Ovary (tissue), 9 donors: Measurements from ENCODE around the gene THUMPD3. TPM values are rescaled to one million over a fixed set of nuclear protein-coding genes. Genes with fewer than 3 reads are reported as not detected.

ENCODE experiments used
- DNase-seq, 5 donors: peaks; one replicate each; pipeline ENCODE4 v3.0.0-alpha.2; 2019 to 2020
- H3K27ac ChIP-seq, 2 donors: fragments of 200-600 bp; one replicate each; pipeline versions ENCODE4 v1.5.1 to v1.8.0; 2019 to 2022
- H3K27me3 ChIP-seq: fragments of 200-600 bp; one replicate; pipeline ENCODE4 v1.8.0; 2022
- H3K36me3 ChIP-seq: fragments of 200-600 bp; sonication (generic); one replicate; pipeline ENCODE4 v1.5.1; 2019
- H3K4me1 ChIP-seq: one replicate; pipeline ENCODE4 v1.8.1; 2013; ENCODE audit warnings: mild to moderate bottlenecking, moderate library complexity; ENCODE audit not compliant: insufficient read depth
- H3K4me3 ChIP-seq: fragments of 200-600 bp; sonication (generic); one replicate; pipeline ENCODE4 v1.5.1; 2017
- H3K9me3 ChIP-seq, 2 donors: fragments of 200-600 bp in 1 of 2; sonication (generic) in 1 of 2; one replicate each; pipeline versions ENCODE4 v1.5.1 to v1.8.1; 2013 to 2019; ENCODE audit warnings: mild to moderate bottlenecking in 1 of 2, moderate library complexity in 1 of 2
- CTCF ChIP-seq, 3 donors: fragments of 450-650 bp in 2 of 3; fragments of 200-600 bp in 1 of 3; IDR thresholded peaks; one replicate each; pipeline versions ENCODE4 v1.5.1 to v1.8.0; 2016 to 2022; ENCODE audit warnings: antibody characterized with exemption in 3 of 3, mild to moderate bottlenecking in 1 of 3
- EP300 ChIP-seq: sonication (generic); formaldehyde crosslinking; IDR thresholded peaks from one replicate; pipeline ENCODE4 v1.6.1; 2017; ENCODE audit warnings: antibody characterized with exemption
- POLR2A ChIP-seq: fragments of 450-650 bp; IDR thresholded peaks from one replicate; pipeline ENCODE4 v1.6.1; 2017; ENCODE audit warnings: antibody characterized with exemption, mild to moderate bottlenecking, moderate library complexity
- WGBS, 3 donors: extraction: QIAGEN DNeasy Blood & Tissue Kit in 1 of 3; methylation state at CpG; one replicate each; pipeline versions ENCODE4 v1.1.5 to v1.1.7; 2013 to 2017; 5-methylcytosine and 5-hydroxymethylcytosine counted together
- intact Hi-C, 4 donors: fragments of 100-400 bp; cut with DNase I; formaldehyde crosslinking; loops; one replicate each; pipeline versions ENCODE4 v1.11.0 to v1.15.1; 2022 to 2023
- polyA plus RNA-seq, 2 donors: library from polyadenylated mRNA; stranded (reverse); fragments of 200-250 nt in 1 of 2; fragments of 350-450 nt in 1 of 2; fragmentation: Illumina TruSeq in 1 of 2; extraction: RNeasy Lipid Tissue Mini Kit (QIAGEN cat#74804) in 1 of 2; gene quantifications; one replicate each; pipeline ENCODE4 v1.2.3, GENCODE V29; 2013 to 2014
- total RNA-seq, 7 donors: library from RNA; depleted of rRNA in 2 of 7; stranded (reverse); fragments of >200 nt in 2 of 7; fragmentation: NEBNext Ultra II Directional in 3 of 7; extraction: Animal tissue kit (Norgen Biotek cat#: 25700) in 3 of 7; gene quantifications; one replicate each; pipeline versions ENCODE4 v1.1.0 to v1.2.4, GENCODE V29; 2016 to 2023
- donor health status: DM: no; HTN: no; CAD: no; lungs with moderate emphysema.
- donor health status: DM: no; HTN: no; CAD: no.
- donor health status: Bipolar disorder and iron deficiency.
- donor health status: DM: yes; HTN: yes; CAD: no.
- donor health status: DM: no; HTN: no; CAD: no.
- donor health status: DM: yes; HTN: yes; CAD: no.

Gene THUMPD3
- total and polyA plus RNA-seq, 9 donors = 11.9 to 35.1 (median 25.9) TPM

GRCh38 chr3:9384141-9384828 lies 21.4 kb downstream of the THUMPD3 start:
- 76 to 82% (median 77%) methylated on average over 13 of the region's 13 CpGs for WGBS, 3 donors
- TF ChIP-seq POLR2A (no peak), CTCF (IDR thresholded peaks at IDR 0.05) (no peak), EP300 (no peak)
- Histone ChIP-seq H3K9me3 (no peaks in the 10 kb centered on the region), H3K36me3 (no peaks in the 10 kb centered on the region), H3K27ac (no peak overlapping the region), H3K4me1 (no peaks in the 10 kb centered on the region), H3K27me3 (no peaks in the 10 kb centered on the region), H3K4me3 (no peak overlapping the region)
- intact Hi-C loops = loop anchor here in 2 of 4 donors (10.0 kb wide), 2 partner anchors 51 to 91 kb away; no protein-coding TSS in a partner anchor
- DNase-seq = no peak

- H3K27me3 ChIP-seq = no peaks in the 10 kb centered on the region
- TF ChIP-seq POLR2A (no peak), CTCF (IDR thresholded peaks at IDR 0.05) (no peak), EP300 (no peak)
- no peaks in the 10 kb centered on the region for H3K9me3 ChIP-seq
- H3K27ac ChIP-seq = no peak overlapping the region
- WGBS, 3 donors = 77 to 83% (median 80%) methylated on average over 2 of the region's 2 CpGs
- DNase-seq = no peak
- no peak overlapping the region for H3K4me3 ChIP-seq
- H3K36me3 ChIP-seq = no peaks in the 10 kb centered on the region
- intact Hi-C loops = loop anchor here in 2 of 4 donors (10.0 kb wide), 2 partner anchors 49 to 89 kb away; no protein-coding TSS in a partner anchor
- H3K4me1 ChIP-seq = no peaks in the 10 kb centered on the region
Measured at GRCh38 chr3:9385187-9386077, 22.6 kb downstream of the THUMPD3 start.

DNA sequence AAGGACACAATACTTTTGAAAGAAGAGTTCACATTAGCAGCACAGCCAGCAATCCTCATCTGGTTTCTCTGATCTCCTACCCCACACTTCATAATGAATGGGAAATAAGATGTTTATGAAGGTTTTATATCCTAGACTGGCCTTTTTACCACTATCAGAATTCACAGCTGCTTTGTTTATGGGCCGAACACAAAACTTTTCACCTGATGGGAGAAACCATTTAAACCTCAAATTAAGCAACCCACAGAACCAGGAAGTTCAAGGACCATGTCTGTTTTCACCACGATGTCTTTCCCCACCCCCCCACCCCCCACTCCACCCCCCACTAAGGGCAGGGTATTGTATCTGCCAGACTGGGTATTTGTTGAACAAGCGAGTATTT lies 23.2 kb downstream of the THUMPD3 start:
- no peaks in the 10 kb centered on the region for H3K27me3 ChIP-seq
- no peak for DNase-seq
- no peaks in the 10 kb centered on the region for H3K36me3 ChIP-seq
- no peak overlapping the region for H3K27ac ChIP-seq
- intact Hi-C loops = loop anchor here in 2 of 4 donors (10.0 kb wide), 2 partner anchors 49 to 89 kb away; no protein-coding TSS in a partner anchor
- H3K4me1 ChIP-seq = no peaks in the 10 kb centered on the region
- 51 to 64% (median 60%) methylated on average over 3 of the region's 3 CpGs for WGBS, 3 donors
- TF ChIP-seq CTCF (IDR thresholded peaks at IDR 0.05) = no peak
- no peaks in the 10 kb centered on the region for H3K9me3 ChIP-seq
- no peak overlapping the region for H3K4me3 ChIP-seq

GRCh38 chr3:9386501-9387321 lies 23.9 kb downstream of the THUMPD3 start:
- 0 to 76% (median 15%) methylated on average over 1 of the region's 1 CpG for WGBS, 3 donors
- no peak for DNase-seq
- Histone ChIP-seq H3K9me3 (no peaks in the 10 kb centered on the region), H3K27ac (no peak overlapping the region), H3K4me1 (no peaks in the 10 kb centered on the region), H3K36me3 (no peaks in the 10 kb centered on the region), H3K27me3 (no peaks in the 10 kb centered on the region), H3K4me3 (no peak overlapping the region)
- TF ChIP-seq EP300 = no peak
- no peak for TF ChIP-seq CTCF (IDR thresholded peaks at IDR 0.05)
- TF ChIP-seq POLR2A = no peak
- intact Hi-C loops = loop anchor here in 2 of 4 donors (10.0 kb wide), 2 partner anchors 48 to 88 kb away; no protein-coding TSS in a partner anchor
